ENCODE data around the gene PRDM4. TPM values are rescaled to one million over a fixed set of nuclear protein-coding genes. Genes with fewer than 3 reads are reported as not detected.

The PRDM4 gene
- total RNA-seq, 1 experiment from 2014 or later: 28.9 TPM

- Histone ChIP-seq H3K27me3 (ENCODE audit: control insufficient read depth, insufficient read depth, low read length) (no peaks in the 10 kb centered on the region), H3K27ac (ENCODE audit: low read length) (peak overlapping the region; percentile 93), H3K9me3 (ENCODE audit: control insufficient read depth, insufficient read depth, low read depth, low read length) (no peaks in the 10 kb centered on the region), H3K4me3 (ENCODE audit: low read depth in 2 of 2, low read length in 2 of 2) (peak overlapping the region; percentile 98), H3K4me1 (ENCODE audit: control insufficient read depth, insufficient read depth, low read length) (peaks cover 14% of the 10 kb centered on the region), H3K36me3 (ENCODE audit: control insufficient read depth, insufficient read depth, low read length) (peaks cover 24% of the 10 kb centered on the region)
- intact Hi-C loops (cut with micrococcal nuclease; ENCODE audit: unreplicated experiment): loop anchor here (5.0 kb wide), 1 partner anchor 127 kb away; no protein-coding TSS in a partner anchor
- DNase-seq (ENCODE audit: low read depth, low spot score): no peak
- POLR2A ChIA-PET: no interaction called here
- BruUV-seq (replicated peaks): no TSS peak
- CTCF ChIA-PET: no interaction called here
- TF ChIP-seq POLR2AphosphoS5 (IDR thresholded peaks at IDR 0.05; ENCODE audit: low read depth, low read length) (no peak), REST (IDR thresholded peaks at IDR 0.05; ENCODE audit: insufficient read depth in 1 of 2, low read depth in 2 of 2, low read length in 1 of 2) (no peak), SIN3A (IDR thresholded peaks at IDR 0.05; ENCODE audit: borderline replicate concordance, insufficient read depth, low read depth, low read length) (no peak), TCF7L2 (IDR thresholded peaks at IDR 0.05; ENCODE audit: low read depth, low read length) (no peak)
- TF ChIP-seq, protein P1, sequence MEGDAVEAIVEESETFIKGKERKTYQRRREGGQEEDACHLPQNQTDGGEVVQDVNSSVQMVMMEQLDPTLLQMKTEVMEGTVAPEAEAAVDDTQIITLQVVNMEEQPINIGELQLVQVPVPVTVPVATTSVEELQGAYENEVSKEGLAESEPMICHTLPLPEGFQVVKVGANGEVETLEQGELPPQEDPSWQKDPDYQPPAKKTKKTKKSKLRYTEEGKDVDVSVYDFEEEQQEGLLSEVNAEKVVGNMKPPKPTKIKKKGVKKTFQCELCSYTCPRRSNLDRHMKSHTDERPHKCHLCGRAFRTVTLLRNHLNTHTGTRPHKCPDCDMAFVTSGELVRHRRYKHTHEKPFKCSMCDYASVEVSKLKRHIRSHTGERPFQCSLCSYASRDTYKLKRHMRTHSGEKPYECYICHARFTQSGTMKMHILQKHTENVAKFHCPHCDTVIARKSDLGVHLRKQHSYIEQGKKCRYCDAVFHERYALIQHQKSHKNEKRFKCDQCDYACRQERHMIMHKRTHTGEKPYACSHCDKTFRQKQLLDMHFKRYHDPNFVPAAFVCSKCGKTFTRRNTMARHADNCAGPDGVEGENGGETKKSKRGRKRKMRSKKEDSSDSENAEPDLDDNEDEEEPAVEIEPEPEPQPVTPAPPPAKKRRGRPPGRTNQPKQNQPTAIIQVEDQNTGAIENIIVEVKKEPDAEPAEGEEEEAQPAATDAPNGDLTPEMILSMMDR (IDR thresholded peaks at IDR 0.05): no peak
- in situ Hi-C loops (cut with HindIII; ENCODE audit: low pct_unique_long_range_greater_than_20kb, low sequenced_read_pairs): loop anchor here (25.0 kb wide), 1 partner anchor 102 kb away; no protein-coding TSS in a partner anchor
- peak; percentile 13 for ATAC-seq
These were observed 629 bp downstream of the PRDM4 start for GRCh38 chr12:107760207-107760808.

DNA sequence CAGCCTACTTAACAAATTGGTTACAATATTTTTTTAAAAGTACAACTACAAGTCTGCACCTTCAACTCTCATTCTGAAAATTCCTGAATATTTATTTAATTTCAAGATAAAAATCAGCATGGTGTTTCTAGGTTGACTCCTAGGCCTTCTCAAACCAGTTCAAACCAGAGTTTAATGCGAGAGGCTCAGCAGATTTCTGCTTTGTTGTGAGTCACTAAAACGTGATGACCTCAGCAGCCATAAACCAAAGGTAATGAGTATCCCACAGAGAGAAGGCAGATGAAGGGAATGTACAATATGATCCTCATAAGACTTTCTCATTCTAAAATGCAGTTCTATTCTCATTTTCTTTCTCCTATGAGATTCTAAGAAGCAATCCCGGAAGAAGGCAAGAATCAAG, 1.5 kb downstream of the PRDM4 start:
- intact Hi-C loops (cut with micrococcal nuclease; ENCODE audit: unreplicated experiment): no loop called here
- no peaks in the 10 kb centered on the region for H3K27me3 ChIP-seq (ENCODE audit: control insufficient read depth, insufficient read depth, low read length)
- no peaks in the 10 kb centered on the region for H3K9me3 ChIP-seq (ENCODE audit: control insufficient read depth, insufficient read depth, low read depth, low read length)
- DNase-seq (ENCODE audit: low read depth, low spot score) (no peak), ATAC-seq (no peak)
- H3K4me1 ChIP-seq (ENCODE audit: control insufficient read depth, insufficient read depth, low read length): peaks cover 14% of the 10 kb centered on the region
- in situ Hi-C loops (cut with HindIII; ENCODE audit: low pct_unique_long_range_greater_than_20kb, low sequenced_read_pairs): loop anchor here (25.0 kb wide), 1 partner anchor 103 kb away; no protein-coding TSS in a partner anchor
- ChIA-PET CTCF (no interaction called here), POLR2A (interaction anchor here (0.9 kb wide), 1 partner anchor 13 kb away, joined by 3 read pairs; no protein-coding TSS in a partner anchor)
- H3K4me3 ChIP-seq (ENCODE audit: low read depth in 2 of 2, low read length in 2 of 2): peak overlapping the region; percentile 98
- TF ChIP-seq, protein P1 (IDR thresholded peaks at IDR 0.05): no peak
- no peak for TF ChIP-seq POLR2AphosphoS5 (IDR thresholded peaks at IDR 0.05; ENCODE audit: low read depth, low read length)
- no TSS peak for BruUV-seq (replicated peaks)
- H3K27ac ChIP-seq (ENCODE audit: low read length): peak overlapping the region; percentile 93
- H3K36me3 ChIP-seq (ENCODE audit: control insufficient read depth, insufficient read depth, low read length): peaks cover 30% of the 10 kb centered on the region
